BLaER1 (cell line): ENCODE measurements around the gene NAMPT.

Experiments used
- H3K27ac ChIP-seq: shearing (Covaris generic); formaldehyde crosslinking; 2 replicates; pipeline ENCODE4 v1.8.1; 2022
- H3K27me3 ChIP-seq: shearing (Covaris generic); formaldehyde crosslinking; 2 replicates; pipeline ENCODE4 v1.8.1; 2022
- H3K36me3 ChIP-seq: shearing (Covaris generic); formaldehyde crosslinking; 2 replicates; pipeline ENCODE4 v1.8.1; 2022
- H3K4me1 ChIP-seq: shearing (Covaris generic); formaldehyde crosslinking; 2 replicates; pipeline ENCODE4 v1.8.1; 2022
- H3K4me2 ChIP-seq: shearing (Covaris generic); formaldehyde crosslinking; 2 replicates; pipeline ENCODE4 v1.8.1; 2022
- H3K4me3 ChIP-seq: shearing (Covaris generic); formaldehyde crosslinking; 2 replicates; pipeline ENCODE4 v1.8.1; 2022
- H3K9ac ChIP-seq: shearing (Covaris generic); formaldehyde crosslinking; 2 replicates; pipeline ENCODE4 v1.8.1; 2022
- H3K9me3 ChIP-seq: shearing (Covaris generic); formaldehyde crosslinking; 2 replicates; pipeline ENCODE4 v1.8.1; 2022
- H4K20me1 ChIP-seq: shearing (Covaris generic); formaldehyde crosslinking; 2 replicates; pipeline ENCODE4 v1.8.1; 2022
- Cebpa-rat ChIP-seq: shearing (Covaris generic); IDR thresholded peaks from 2 replicates; pipeline ENCODE4 v1.8.1; 2022

The NAMPT gene

DNA sequence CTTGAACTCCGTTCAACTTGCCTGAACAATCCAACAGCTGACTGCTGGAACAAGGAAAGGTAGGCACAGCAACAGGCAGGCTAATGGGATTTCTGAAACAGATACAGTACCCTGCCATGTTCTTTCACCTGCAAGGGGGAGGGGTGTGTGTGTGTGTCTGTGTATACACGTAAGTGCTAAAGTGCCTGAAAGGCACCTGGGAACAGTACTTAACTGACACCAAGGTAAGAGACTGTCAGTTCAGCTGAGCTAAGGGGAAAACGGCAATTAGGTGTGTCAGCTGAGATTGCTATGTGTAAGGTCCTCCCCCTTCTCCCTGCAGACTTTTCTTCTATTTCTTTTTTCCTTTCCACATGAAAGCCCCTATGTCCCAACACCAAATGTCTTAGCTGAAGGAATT, 27.0 kb downstream of the NAMPT start:
- Histone ChIP-seq H3K9ac (no peak overlapping the region), H3K4me2 (no peak overlapping the region), H3K27ac (no peak overlapping the region), H3K4me3 (no peak overlapping the region), H3K27me3 (no peaks in the 10 kb centered on the region), H3K9me3 (no peaks in the 10 kb centered on the region), H4K20me1 (0 out of 2 replicates have a peak, but pooled peaks cover 6% of the 10 kb centered on the region), H3K4me1 (peaks cover 20% of the 10 kb centered on the region), H3K36me3 (peaks cover 57% of the 10 kb centered on the region)
- no peak for TF ChIP-seq Cebpa-rat

GRCh38 chr7:106256144-106256543, 28.6 kb downstream of the NAMPT start:
- TF ChIP-seq Cebpa-rat, result no peak
- 0 out of 2 replicates have a peak, but pooled peaks cover 6% of the 10 kb centered on the region for H4K20me1 ChIP-seq

GRCh38 chr7:106255246-106255645, 29.5 kb downstream of the NAMPT start:
- H3K27me3 ChIP-seq, result no peaks in the 10 kb centered on the region
- H3K4me3 ChIP-seq, result no peak overlapping the region
- no peak overlapping the region for H3K9ac ChIP-seq
- H3K4me1 ChIP-seq, result peaks cover 9% of the 10 kb centered on the region
- H3K9me3 ChIP-seq, result no peaks in the 10 kb centered on the region
- H4K20me1 ChIP-seq, result 0 out of 2 replicates have a peak, but pooled peaks cover 2% of the 10 kb centered on the region
- peaks cover 68% of the 10 kb centered on the region for H3K36me3 ChIP-seq
- H3K4me2 ChIP-seq, result no peak overlapping the region
- TF ChIP-seq Cebpa-rat, result no peak
- no peak overlapping the region for H3K27ac ChIP-seq

More at GRCh38 chr7:106256144-106256543, 28.6 kb downstream of the NAMPT start:
- no peak overlapping the region for H3K9ac ChIP-seq
- no peaks in the 10 kb centered on the region for H3K27me3 ChIP-seq
- peaks cover 64% of the 10 kb centered on the region for H3K36me3 ChIP-seq
- peaks cover 18% of the 10 kb centered on the region for H3K4me1 ChIP-seq
- H3K27ac ChIP-seq, result no peak overlapping the region
- no peak overlapping the region for H3K4me3 ChIP-seq
- no peak overlapping the region for H3K4me2 ChIP-seq
- no peaks in the 10 kb centered on the region for H3K9me3 ChIP-seq

GRCh38 chr7:106254525-106255116, 30.2 kb downstream of the NAMPT start:
- Histone ChIP-seq H3K27ac (no peak overlapping the region), H3K9ac (no peak overlapping the region), H3K4me1 (peaks cover 3% of the 10 kb centered on the region), H3K27me3 (no peaks in the 10 kb centered on the region), H3K9me3 (no peaks in the 10 kb centered on the region), H3K4me2 (no peak overlapping the region), H4K20me1 (no peaks in the 10 kb centered on the region), H3K4me3 (no peak overlapping the region), H3K36me3 (peaks cover 63% of the 10 kb centered on the region)
- no peak for TF ChIP-seq Cebpa-rat

DNA sequence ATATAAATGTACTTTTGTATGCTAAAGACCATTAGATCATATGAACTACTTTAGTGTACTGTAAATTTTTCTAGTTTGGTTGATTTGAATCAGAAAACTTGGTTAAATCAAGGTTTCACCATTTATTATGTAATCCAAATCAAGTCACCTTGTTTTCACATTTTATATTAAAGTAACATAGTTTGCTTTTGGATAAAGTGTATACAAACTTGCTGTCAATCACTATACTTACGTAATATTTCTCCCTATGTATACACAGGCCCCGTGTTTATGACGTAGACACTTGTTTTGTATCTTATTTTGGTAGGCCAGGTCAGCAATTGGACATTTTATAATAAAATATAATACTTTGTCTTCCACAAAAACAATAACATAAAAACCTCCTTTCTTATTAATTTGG, 32.2 kb downstream of the NAMPT start:
- no peak overlapping the region for H3K27ac ChIP-seq
- no peak overlapping the region for H3K9ac ChIP-seq
- no peaks in the 10 kb centered on the region for H3K4me1 ChIP-seq
- no peak for TF ChIP-seq Cebpa-rat
- no peaks in the 10 kb centered on the region for H4K20me1 ChIP-seq
- H3K9me3 ChIP-seq, result peaks cover 5% of the 10 kb centered on the region; the same call in 1 of the 2 replicates
- H3K36me3 ChIP-seq, result peaks cover 53% of the 10 kb centered on the region
- no peak overlapping the region for H3K4me3 ChIP-seq
- H3K4me2 ChIP-seq, result no peak overlapping the region
- no peaks in the 10 kb centered on the region for H3K27me3 ChIP-seq

GRCh38 chr7:106249488-106249887, 35.3 kb downstream of the NAMPT start:
- no peak overlapping the region for H3K4me2 ChIP-seq
- peaks cover 51% of the 10 kb centered on the region for H3K36me3 ChIP-seq
- no peaks in the 10 kb centered on the region for H4K20me1 ChIP-seq
- no peak overlapping the region for H3K27ac ChIP-seq
- H3K27me3 ChIP-seq, result no peaks in the 10 kb centered on the region
- no peak overlapping the region for H3K4me3 ChIP-seq
- no peak overlapping the region for H3K9ac ChIP-seq
- H3K9me3 ChIP-seq, result peaks cover 12% of the 10 kb centered on the region
- H3K4me1 ChIP-seq, result no peaks in the 10 kb centered on the region
- no peak for TF ChIP-seq Cebpa-rat

- Histone ChIP-seq H3K27me3 (no peaks in the 10 kb centered on the region), H3K4me3 (no peak overlapping the region), H3K36me3 (peaks cover 43% of the 10 kb centered on the region), H3K9ac (no peak overlapping the region), H3K4me2 (no peak overlapping the region), H3K4me1 (no peaks in the 10 kb centered on the region), H3K9me3 (peaks cover 12% of the 10 kb centered on the region), H3K27ac (no peak overlapping the region), H4K20me1 (no peaks in the 10 kb centered on the region)
- no peak for TF ChIP-seq Cebpa-rat
Observed at GRCh38 chr7:106248600-106248999, 36.2 kb downstream of the NAMPT start.

GRCh38 chr7:106247841-106248240, 36.9 kb downstream of the NAMPT start:
- H4K20me1 ChIP-seq, result no peaks in the 10 kb centered on the region
- no peak overlapping the region for H3K27ac ChIP-seq
- TF ChIP-seq Cebpa-rat, result no peak
- no peak overlapping the region for H3K4me3 ChIP-seq
- H3K4me1 ChIP-seq, result no peaks in the 10 kb centered on the region
- H3K4me2 ChIP-seq, result no peak overlapping the region
- H3K9me3 ChIP-seq, result peaks cover 12% of the 10 kb centered on the region
- no peak overlapping the region for H3K9ac ChIP-seq
- H3K36me3 ChIP-seq, result peaks cover 36% of the 10 kb centered on the region
- no peaks in the 10 kb centered on the region for H3K27me3 ChIP-seq

GRCh38 chr7:106246902-106247711, 37.7 kb downstream of the NAMPT start:
- TF ChIP-seq Cebpa-rat, result no peak
- Histone ChIP-seq H3K9me3 (peaks cover 12% of the 10 kb centered on the region), H3K4me2 (no peak overlapping the region), H4K20me1 (no peaks in the 10 kb centered on the region), H3K4me1 (no peaks in the 10 kb centered on the region), H3K4me3 (no peak overlapping the region), H3K27me3 (no peaks in the 10 kb centered on the region), H3K9ac (no peak overlapping the region), H3K36me3 (peaks cover 31% of the 10 kb centered on the region), H3K27ac (no peak overlapping the region)

GRCh38 chr7:106243893-106244292, 40.9 kb downstream of the NAMPT start:
- no peak overlapping the region for H3K4me2 ChIP-seq
- TF ChIP-seq Cebpa-rat, result no peak
- H3K27me3 ChIP-seq, result no peaks in the 10 kb centered on the region
- no peaks in the 10 kb centered on the region for H3K4me1 ChIP-seq
- no peak overlapping the region for H3K4me3 ChIP-seq
- no peak overlapping the region for H3K9ac ChIP-seq
- H3K36me3 ChIP-seq, result peaks cover 15% of the 10 kb centered on the region
- no peak overlapping the region for H3K27ac ChIP-seq
- H4K20me1 ChIP-seq, result no peaks in the 10 kb centered on the region
- peaks cover 12% of the 10 kb centered on the region for H3K9me3 ChIP-seq
